Stimulated activated CD4-positive, alpha-beta T cell treated with anti-CD3 and anti-CD28 coated beads, Interleukin-1b, Interleukin-23, amount 100 ng/mL, for 24 hours (primary cell): ENCODE measurements around the gene FBLIM1.

Experiments used
- DNase-seq, 4 experiments: peaks; one replicate each; pipeline ENCODE4 v3.0.0-alpha.2; 2020; ENCODE audit warnings: low read depth in 4 of 4, low spot score in 1 of 4

Gene FBLIM1

GRCh38 chr1:15765495-15766194 is 7.0 kb downstream of the FBLIM1 start:
- DNase-seq, result no peak

- no peak for DNase-seq
These were observed 9.3 kb downstream of the FBLIM1 start for GRCh38 chr1:15767941-15768340.

GRCh38 chr1:15768388-15768787 is 9.8 kb downstream of the FBLIM1 start:
- DNase-seq, result no peak

GRCh38 chr1:15770313-15770962 is 11.8 kb downstream of the FBLIM1 start:
- DNase-seq, result no peak

GRCh38 chr1:15771836-15772515 is 13.4 kb downstream of the FBLIM1 start:
- no peak for DNase-seq

- DNase-seq, result no peak
These were observed 17.1 kb downstream of the FBLIM1 start for GRCh38 chr1:15775706-15776105.

GRCh38 chr1:15777909-15778707 is 19.5 kb downstream of the FBLIM1 start:
- DNase-seq, result no peak

- DNase-seq, result no peak
These were observed 27.1 kb downstream of the FBLIM1 start for GRCh38 chr1:15785683-15786082.

GRCh38 chr1:15786581-15786980 is 28.0 kb downstream of the FBLIM1 start:
- no peak for DNase-seq

- DNase-seq, result no peak
These were observed 30.2 kb downstream of the FBLIM1 start for GRCh38 chr1:15788624-15789301.

- no peak for DNase-seq
These were observed 37.5 kb downstream of the FBLIM1 start for GRCh38 chr1:15796086-15796462.

GRCh38 chr1:15797614-15798390 is 39.2 kb downstream of the FBLIM1 start:
- DNase-seq, result no peak

GRCh38 chr1:15799004-15799867 is 40.6 kb downstream of the FBLIM1 start:
- peak in 1 of 4 experiments; percentile 2 for DNase-seq

- no peak for DNase-seq
These were observed 41.6 kb downstream of the FBLIM1 start for GRCh38 chr1:15799928-15800835.

GRCh38 chr1:15802234-15802965 is 43.8 kb downstream of the FBLIM1 start:
- DNase-seq, result no peak

- DNase-seq, result no peak
These were observed 44.8 kb downstream of the FBLIM1 start for GRCh38 chr1:15803380-15803779.

- no peak for DNase-seq
These were observed 45.5 kb downstream of the FBLIM1 start for GRCh38 chr1:15804060-15804459.

GRCh38 chr1:15807121-15807520 is 48.5 kb downstream of the FBLIM1 start:
- DNase-seq, result no peak
